Measurements from ENCODE around the gene WNT3A. TPM values are rescaled to one million over a fixed set of nuclear protein-coding genes. Genes with fewer than 3 reads are reported as not detected.

The WNT3A gene
- polyA plus RNA-seq, 1 of the 3 experiments (the other 2 are of a cell fraction) = not detected

GRCh38 chr1:228059634-228060457, 53.0 kb downstream of the WNT3A start:
- Histone ChIP-seq H3K9me2 (no peaks in the 10 kb centered on the region), H3K9ac (no peak overlapping the region), H3K36me3 (replicated peaks in 1 of 2; ENCODE audit: control insufficient read depth in 1 of 2, insufficient read depth in 2 of 2, low read length in 1 of 2) (no peaks in the 10 kb centered on the region), H3K4me2 (peak overlapping the region; percentile 62; the same call in 1 of the 2 replicates), H3K79me2 (ENCODE audit: insufficient read depth) (no peaks in the 10 kb centered on the region), H3K4me3 (ENCODE audit: low read depth in 2 of 2, low read length in 1 of 2) (peak overlapping the region; percentile 19 to 41; a peak in 2 of 4 replicates), H3K4me1 (ENCODE audit: control insufficient read depth in 1 of 2, insufficient read depth in 2 of 2, low read depth in 1 of 2, low read length in 1 of 2) (peaks cover 0 to 3% of the 10 kb centered on the region in 2 experiments; a peak in 2 of 4 replicates), H2AFZ (ENCODE audit: low read depth) (peak overlapping the region; percentile 29; the same call in 1 of the 2 replicates), H3K27ac (ENCODE audit: low read depth in 2 of 2, low read length in 1 of 2) (no peak overlapping the region), H3F3A (replicated peaks; ENCODE audit: insufficient read depth) (peaks cover 3% of the 10 kb centered on the region), H3K9me3 (no peaks in the 10 kb centered on the region), H3K27me3 (ENCODE audit: insufficient read depth) (peaks cover 29% of the 10 kb centered on the region; the same call in 1 of the 2 replicates), H4K20me1 (ENCODE audit: insufficient read depth) (no peaks in the 10 kb centered on the region)
- TF ChIP-seq MEF2A (IDR thresholded peaks at IDR 0.05; ENCODE audit: borderline replicate concordance, low read depth) (no peak), ZBTB33 (IDR thresholded peaks at IDR 0.05; ENCODE audit: borderline replicate concordance, low read depth) (no peak), MAX (IDR thresholded peaks at IDR 0.05; ENCODE audit: low read depth) (no peak), RCOR1 (IDR thresholded peaks at IDR 0.05; ENCODE audit: low read length) (no peak), EP300 (IDR thresholded peaks at IDR 0.05; ENCODE audit: borderline replicate concordance in 1 of 2, low read depth in 1 of 2, low read length in 1 of 2) (no peak), YY1 (IDR thresholded peaks at IDR 0.05; ENCODE audit: low read depth) (no peak), NRF1 (IDR thresholded peaks at IDR 0.05; ENCODE audit: low read depth, low read length) (no peak), CTCF (IDR thresholded peaks at IDR 0.05) (no peak), FOXM1 (IDR thresholded peaks at IDR 0.05; ENCODE audit: low read depth) (no peak), SIN3A (IDR thresholded peaks at IDR 0.05; ENCODE audit: borderline replicate concordance, low read depth, low read length) (no peak), REST (IDR thresholded peaks at IDR 0.05; ENCODE audit: low read depth, low read length) (no peak), ELF1 (IDR thresholded peaks at IDR 0.05) (no peak), IRF3 (IDR thresholded peaks at IDR 0.05; ENCODE audit: low read depth, low read length) (no peak), SMC3 (IDR thresholded peaks at IDR 0.05; ENCODE audit: low read depth, low read length) (no peak), RXRA (IDR thresholded peaks at IDR 0.05; ENCODE audit: borderline replicate concordance, low read depth) (no peak), TCF12 (IDR thresholded peaks at IDR 0.05) (no peak), FOXJ3 (CRISPR knock-in tag; IDR thresholded peaks at IDR 0.05) (no peak), PBX3 (IDR thresholded peaks at IDR 0.05) (no peak), USF2 (IDR thresholded peaks at IDR 0.05; ENCODE audit: borderline replicate concordance, low read depth, low read length) (no peak)
- DNase-seq = peak; percentile 91
- WGBS (ENCODE audit: low lambda C conversion rate) = 2% methylated on average over 19 of the region's 33 CpGs
- ChIA-PET POLR2A (interaction anchor here (1.3 kb wide), 1 partner anchor 23 kb away, joined by 3 read pairs; the partner anchor contains the start of gene ARF1), CTCF (interaction anchor here (1.4 to 2.4 kb wide), 2 partner anchors 15 to 60 kb away, joined by 6 read pairs; no protein-coding TSS in a partner anchor)

Measured in SK-N-SH (cell line).